ENCODE measurements around the gene PAMR1.

Gene PAMR1

GRCh38 chr11:35393098-35393497 lies 132.3 kb downstream of the PAMR1 start:
- FAIRE-seq, result no peak

- no peak for FAIRE-seq
Measured at GRCh38 chr11:35391922-35392688, 133.3 kb downstream of the PAMR1 start.

- FAIRE-seq, result no peak
Measured at GRCh38 chr11:35390737-35391682, 134.4 kb downstream of the PAMR1 start.

- FAIRE-seq, result no peak
Measured at GRCh38 chr11:35389897-35390465, 135.4 kb downstream of the PAMR1 start.

- no peak for FAIRE-seq
Measured at GRCh38 chr11:35389112-35389511, 136.3 kb downstream of the PAMR1 start.

GRCh38 chr11:35388061-35388460 lies 137.4 kb downstream of the PAMR1 start:
- FAIRE-seq, result no peak

GRCh38 chr11:35387111-35387982 lies 138.1 kb downstream of the PAMR1 start:
- no peak for FAIRE-seq

GRCh38 chr11:35383953-35384352 lies 141.5 kb downstream of the PAMR1 start:
- no peak for FAIRE-seq

Measured in G401.6 (cell line).